GM19099 (cell line): Measurements from ENCODE around the gene ZNF22.

Source experiments
- POLR2A ChIP-seq: IDR thresholded peaks from 3 replicates; pipeline ENCODE4 v1.6.1; 2011; ENCODE audit warnings: low read depth; ENCODE audit not compliant: insufficient read length; ENCODE audit errors: extremely low read depth

ZNF22 gene

DNA sequence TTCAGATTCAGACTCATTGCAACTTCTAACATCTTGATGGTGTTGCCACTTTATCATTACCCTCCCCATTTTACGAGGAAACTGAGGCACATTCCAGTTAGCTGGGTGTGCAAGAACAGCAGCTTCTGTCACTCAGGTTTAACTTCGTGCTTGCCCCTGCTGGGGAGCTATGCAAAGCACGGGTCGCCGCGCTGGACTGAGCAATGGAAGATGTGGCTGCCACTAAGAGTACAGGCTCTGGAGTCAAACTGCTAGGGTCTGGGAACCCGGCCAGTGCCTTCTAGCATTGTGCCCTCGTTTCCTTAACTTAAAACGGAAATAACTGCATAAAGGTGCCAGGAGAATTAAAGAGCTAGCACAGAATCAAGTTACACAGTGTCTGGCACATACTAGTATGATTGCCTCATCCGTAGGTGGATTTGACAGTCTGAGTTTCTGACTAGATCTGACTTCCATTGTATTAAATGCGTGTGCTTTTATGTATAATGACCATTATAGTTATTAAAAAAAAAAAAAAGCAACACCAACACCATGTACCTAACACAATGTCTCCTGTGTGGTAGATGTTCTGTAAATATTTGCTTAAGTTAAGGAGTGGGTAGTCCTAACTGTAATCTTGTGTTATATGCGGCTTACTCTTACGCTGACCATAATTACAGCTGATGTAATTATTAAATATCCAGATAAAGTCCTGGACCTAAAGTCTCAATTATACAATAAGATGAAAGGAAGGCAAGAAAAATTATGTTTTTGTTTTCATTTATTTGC, 842 bp downstream of the ZNF22 start:
- peak; percentile 9 for TF ChIP-seq POLR2A

DNA sequence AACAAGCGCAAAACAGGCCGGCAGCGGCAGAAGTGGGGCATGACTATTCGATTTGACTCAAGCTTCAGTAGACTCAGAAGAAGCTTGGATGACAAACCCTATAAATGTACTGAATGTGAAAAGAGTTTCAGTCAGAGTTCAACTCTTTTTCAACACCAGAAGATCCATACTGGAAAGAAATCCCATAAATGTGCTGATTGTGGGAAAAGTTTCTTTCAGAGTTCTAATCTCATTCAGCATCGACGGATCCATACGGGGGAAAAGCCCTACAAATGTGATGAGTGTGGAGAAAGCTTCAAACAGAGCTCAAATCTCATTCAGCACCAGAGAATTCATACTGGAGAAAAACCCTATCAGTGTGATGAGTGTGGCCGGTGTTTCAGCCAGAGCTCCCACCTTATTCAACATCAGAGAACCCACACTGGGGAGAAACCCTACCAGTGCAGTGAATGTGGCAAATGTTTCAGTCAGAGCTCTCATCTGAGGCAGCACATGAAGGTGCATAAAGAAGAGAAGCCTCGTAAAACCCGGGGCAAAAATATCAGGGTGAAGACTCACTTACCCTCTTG, 2.8 kb downstream of the ZNF22 start:
- no peak for TF ChIP-seq POLR2A

DNA sequence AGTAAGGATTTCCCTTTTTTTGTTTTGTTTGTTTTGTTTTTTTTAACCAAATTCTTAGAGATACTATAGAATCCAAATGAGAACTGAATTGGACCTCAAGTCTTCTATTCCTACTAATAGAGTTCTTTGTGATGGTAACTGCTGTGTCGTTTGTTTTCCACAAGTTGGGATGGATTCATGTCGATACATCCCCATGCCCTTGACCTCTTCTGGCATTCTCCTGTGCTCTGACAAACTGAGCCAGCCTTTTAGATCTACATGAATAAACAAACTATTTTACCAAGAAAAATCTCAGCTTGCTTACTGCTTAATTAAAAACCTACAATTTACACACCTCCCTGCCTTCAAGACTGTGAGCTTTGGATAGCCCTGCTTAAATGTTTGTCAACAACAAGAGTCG, 3.9 kb downstream of the ZNF22 start:
- TF ChIP-seq POLR2A: no peak

DNA sequence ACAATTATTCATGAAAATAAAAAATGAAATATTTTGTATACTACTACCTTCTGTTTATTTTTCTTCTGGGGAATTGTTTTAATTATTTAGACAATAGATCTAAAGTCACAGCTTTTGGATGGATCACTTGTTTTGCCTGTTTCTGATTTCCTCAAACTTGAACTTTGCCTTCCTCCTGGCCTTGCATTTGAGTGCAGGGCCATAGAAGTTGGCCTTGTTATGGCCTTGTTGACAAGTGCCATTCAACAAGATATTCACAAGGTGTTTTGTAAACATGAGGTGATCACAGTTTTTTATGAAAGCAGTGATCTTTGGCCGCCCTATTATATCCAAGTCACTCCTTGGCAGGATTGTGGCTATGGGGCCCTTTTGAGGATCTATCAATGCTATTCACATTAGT, 4.6 kb downstream of the ZNF22 start:
- peak; percentile 7 for TF ChIP-seq POLR2A

DNA sequence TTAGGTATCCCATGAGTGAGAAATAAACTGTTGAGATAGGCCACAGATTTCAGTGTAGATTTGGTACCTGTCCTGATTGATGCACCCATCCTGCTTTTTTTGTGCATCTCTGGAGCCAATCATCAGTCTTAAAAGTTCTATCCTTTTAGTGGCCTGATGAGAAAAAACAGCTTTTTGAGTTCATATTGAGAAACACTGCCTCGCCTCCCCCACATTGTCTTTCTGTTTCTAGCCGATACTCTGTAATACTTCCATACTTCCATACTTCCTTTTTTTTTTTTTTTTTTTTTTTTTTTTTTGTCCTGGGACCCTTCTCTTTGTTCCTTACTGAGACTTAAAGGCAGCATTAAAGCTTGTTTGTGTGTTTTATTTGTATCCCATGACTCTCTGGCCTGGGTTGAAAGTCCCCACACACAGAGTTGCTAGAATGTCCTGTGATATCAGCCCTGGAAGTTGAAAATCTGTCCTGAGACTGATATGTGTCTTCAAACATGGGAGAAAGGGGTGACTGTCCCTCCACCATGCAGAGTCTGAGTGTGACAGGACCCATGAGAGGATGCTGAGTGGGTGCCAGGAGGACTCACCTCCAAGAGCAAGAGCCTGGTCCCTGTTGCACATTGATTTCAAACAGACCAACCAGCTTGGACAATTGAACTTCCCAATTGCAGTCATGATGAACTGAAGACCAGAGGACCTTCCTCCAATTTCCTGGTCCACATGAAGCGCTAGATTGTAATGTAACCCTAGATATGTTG, 5.7 kb downstream of the ZNF22 start:
- TF ChIP-seq POLR2A: no peak

DNA sequence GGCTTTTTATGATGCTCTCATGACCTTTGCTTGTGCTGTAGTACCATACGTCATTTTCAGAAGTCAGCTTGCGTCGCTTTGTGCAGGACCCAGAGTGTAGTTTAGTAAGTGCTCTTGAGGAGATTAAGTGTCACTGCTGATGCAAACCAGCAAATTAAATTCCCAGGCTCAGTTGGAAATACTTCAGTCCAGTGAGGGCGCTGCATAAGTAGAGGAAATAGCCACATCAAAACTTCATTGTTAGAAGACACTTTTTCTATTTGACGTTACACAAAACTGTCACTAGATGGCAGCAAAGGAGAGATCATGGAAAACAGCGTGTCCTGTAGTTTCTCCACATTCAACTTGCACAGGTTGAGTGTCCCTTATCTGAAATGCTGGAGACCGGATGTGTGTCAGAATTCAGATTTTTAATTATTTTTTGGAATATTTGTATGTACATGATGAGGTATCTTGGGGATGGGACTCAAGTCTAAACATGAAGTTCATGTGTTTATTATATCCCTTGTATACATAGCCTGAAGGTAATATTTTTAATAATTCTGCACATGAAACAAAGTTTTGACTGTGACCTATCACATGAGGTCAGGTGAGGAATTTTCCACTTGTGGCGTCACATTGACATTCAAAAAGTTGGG, 7.9 kb downstream of the ZNF22 start:
- no peak for TF ChIP-seq POLR2A

DNA sequence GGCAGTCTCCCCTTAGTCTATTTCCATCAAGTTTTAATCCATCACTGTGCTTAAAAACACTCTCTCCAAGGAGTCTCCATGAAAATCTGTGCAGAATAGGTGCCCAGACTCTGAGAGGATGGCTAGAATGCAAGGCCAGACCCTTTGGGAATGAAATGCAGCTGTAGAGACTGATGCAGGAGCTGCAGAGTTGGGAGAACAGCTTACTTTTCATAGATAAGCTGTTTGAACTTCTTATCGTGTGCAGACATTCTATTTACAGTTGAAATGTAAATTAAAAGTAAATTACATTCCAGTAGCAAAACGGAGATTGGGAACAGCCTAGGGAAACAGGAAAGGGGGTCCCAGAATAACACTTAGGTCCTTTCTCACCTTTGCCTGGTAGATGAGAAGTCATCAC, 14.9 kb downstream of the ZNF22 start:
- no peak for TF ChIP-seq POLR2A

DNA sequence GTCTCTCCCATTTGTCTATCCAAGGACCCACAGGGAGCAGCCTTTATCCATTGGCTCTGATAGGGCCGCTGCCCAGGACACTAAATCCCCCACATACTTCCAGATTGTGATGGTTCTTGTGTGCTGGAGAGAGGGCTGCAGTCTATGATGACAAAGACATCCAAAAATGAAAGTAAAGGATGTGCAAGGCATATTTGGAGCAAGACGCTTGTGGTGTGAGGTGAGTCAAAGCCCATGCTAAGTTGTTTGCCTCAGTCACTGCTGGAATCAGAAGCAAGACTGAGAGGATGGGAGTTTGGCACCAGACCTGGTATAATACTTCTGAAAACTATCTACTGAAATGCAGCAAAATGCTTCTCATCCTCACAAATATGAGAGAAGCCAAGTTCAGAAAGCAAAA, 22.7 kb downstream of the ZNF22 start:
- TF ChIP-seq POLR2A: no peak

DNA sequence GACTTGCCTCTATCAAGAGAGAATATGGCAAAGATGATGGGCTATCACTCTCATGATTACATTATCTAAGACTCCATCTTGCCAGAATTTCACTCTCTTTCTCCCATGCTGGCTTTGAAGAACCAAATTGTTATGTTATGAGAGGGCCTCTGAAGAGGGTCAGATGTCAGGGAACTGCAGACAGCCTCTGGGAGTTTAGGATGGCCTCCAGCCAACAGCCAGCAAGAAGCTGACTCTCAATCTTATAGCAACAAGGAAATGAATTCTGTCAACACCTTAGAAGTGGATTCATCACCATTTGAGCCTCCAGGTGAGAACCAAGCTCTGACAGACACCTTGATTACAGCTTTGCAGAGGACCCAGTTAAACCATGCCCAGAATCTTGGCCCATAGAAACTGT, 33.6 kb downstream of the ZNF22 start:
- no peak for TF ChIP-seq POLR2A

DNA sequence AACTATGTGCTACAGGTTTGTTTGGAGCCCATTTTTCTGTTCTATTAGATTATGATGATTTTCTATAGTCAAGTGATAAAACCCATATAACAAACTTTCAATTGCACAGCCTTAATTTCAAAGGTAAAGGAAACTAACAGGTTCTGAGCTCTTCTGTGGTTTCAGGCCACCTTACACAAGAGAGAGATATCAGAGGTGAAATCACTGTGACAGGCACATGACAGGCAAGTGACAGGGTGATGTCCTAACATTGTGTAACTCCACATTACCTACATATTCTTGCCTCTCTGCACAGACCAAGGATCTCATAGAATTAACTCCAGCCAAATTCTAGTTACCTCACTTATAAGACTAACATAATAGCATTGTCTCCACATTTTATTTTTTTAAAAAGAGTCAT, 35.0 kb downstream of the ZNF22 start:
- TF ChIP-seq POLR2A: no peak

DNA sequence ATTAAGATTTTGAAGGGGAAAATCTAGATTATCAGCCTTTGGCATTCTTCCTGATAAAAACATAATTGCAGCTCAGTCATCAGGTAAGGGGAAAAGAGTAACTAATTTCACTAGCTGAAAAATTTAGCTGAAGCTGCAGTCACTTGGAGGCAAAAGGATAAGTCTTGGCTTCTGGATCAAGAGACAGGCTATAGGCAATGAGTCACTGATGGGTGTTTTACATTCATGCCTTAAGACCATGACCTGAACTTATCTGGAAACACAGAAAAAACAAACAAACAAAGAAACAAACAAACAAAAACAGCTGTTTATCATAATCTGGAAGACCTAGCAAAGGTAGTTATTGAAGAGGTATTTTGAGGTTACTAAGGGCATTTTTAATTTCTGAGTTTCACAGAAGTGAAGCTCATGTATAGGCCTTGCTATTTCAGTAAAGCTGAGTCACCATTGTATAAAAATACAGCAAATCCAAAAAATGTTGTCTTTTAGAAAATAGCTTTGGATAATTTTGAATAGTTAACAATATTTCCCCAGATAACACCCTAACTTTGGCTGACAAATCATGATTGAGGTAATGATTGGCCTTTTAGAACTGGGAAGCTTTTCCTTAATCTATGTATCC, 40.3 kb downstream of the ZNF22 start:
- no peak for TF ChIP-seq POLR2A

DNA sequence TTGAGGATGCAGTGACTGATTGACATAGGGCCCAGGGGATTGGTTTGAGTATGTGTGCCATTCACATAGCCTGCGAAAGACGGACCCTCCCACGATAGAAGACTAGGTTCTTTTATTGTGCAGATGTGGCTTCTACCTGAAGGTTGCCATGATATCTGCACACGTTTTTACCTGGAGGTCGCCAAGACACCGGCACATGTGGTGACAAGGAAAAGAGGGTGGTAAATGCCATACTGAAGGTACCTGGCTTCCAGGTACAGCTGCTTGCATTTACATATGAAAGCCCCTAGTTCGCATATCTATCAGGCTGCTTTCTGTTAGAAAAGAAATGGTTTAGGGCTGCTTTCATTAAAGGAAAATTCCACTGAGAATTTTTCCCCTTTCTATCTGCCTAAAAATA, 43.6 kb downstream of the ZNF22 start:
- TF ChIP-seq POLR2A: no peak

DNA sequence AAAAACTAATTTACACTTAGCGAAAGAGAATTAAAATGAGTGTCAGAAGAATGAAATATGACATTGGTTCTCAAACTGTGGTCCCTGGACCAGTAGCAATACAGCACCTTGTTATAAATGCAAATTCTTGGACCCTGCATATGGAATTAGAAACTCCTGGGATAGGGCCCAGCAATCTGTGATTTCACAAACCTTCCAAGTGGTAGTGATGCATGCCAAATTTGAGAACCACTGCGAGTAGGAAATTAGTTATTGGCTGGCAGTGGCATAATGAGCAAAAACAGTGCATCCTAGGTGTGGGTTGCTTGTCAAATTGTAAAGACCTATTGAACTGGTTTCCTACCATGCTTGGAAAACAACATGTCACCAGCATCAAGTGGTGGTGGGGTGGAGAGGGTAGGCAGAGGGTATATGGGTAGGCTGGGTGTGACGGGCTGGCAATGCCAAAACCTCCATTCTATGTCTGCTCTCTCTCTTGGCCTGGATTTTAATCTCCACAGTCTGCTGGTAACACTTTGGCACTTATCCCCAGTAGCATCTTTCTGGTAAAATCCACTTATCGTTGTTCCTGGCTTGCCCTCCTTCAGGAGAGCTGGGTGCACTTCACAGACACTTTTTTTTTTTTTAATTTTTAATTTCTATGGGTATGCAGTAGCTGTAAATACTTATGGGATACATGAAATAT, 50.0 kb downstream of the ZNF22 start:
- no peak for TF ChIP-seq POLR2A

DNA sequence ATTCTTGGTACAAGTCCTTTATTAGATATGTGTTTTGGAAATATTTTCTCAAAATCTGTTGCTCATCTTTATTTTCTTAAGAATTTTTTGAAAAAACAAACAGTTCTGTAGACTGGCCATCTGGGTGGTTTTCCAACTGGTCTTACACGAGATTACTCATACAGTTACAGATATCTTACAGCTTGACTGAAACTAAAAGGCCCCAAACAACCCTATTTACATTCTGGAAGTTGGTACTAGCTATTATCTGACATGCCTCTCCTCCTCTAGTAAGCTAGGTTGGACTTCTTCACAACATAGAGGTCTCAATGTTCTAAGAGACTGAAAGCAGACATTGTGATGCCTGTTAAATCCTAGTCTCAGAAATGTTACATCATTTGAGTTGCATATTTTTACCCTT, 52.0 kb downstream of the ZNF22 start:
- no peak for TF ChIP-seq POLR2A
